Mesenchymal stem cell (in vitro differentiated cells and primary cell): ENCODE measurements around the gene CTNNA1.

Source experiments
- DNase-seq: peaks from one replicate; pipeline ENCODE4 v3.0.0-alpha.2; 2013
- H2AFZ ChIP-seq: one replicate; pipeline ENCODE4 v1.6.1; 2013; ENCODE audit warnings: low read depth, mild to moderate bottlenecking, control low read depth, inconsistent platforms, low read length, moderate library complexity
- H2AK5ac ChIP-seq: 2 replicates; pipeline ENCODE4 v1.6.1; 2013; ENCODE audit warnings: low read length, moderate library complexity, mild to moderate bottlenecking, inconsistent platforms; ENCODE audit not compliant: severe bottlenecking
- H2BK120ac ChIP-seq: one replicate; pipeline ENCODE4 v1.6.1; 2013; ENCODE audit warnings: low read depth, mild to moderate bottlenecking, inconsistent platforms, low read length, moderate library complexity
- H2BK12ac ChIP-seq, 2 experiments: one replicate each; pipeline ENCODE4 v1.6.1; 2013; ENCODE audit warnings: inconsistent platforms in 2 of 2, low read length in 2 of 2, mild to moderate bottlenecking in 2 of 2, moderate library complexity in 2 of 2, control low read depth in 1 of 2
- H2BK15ac ChIP-seq: one replicate; pipeline ENCODE4 v1.6.1; 2013; ENCODE audit warnings: mild to moderate bottlenecking, low read depth, inconsistent platforms; ENCODE audit not compliant: poor library complexity, severe bottlenecking
- H2BK5ac ChIP-seq: 2 replicates; pipeline ENCODE4 v1.6.1; 2013; ENCODE audit warnings: low read depth, mild to moderate bottlenecking, low read length, control low read depth, inconsistent platforms; ENCODE audit not compliant: poor library complexity, severe bottlenecking
- H3K14ac ChIP-seq, 2 experiments: one replicate each; pipeline ENCODE4 v1.6.1; 2013; ENCODE audit warnings: inconsistent platforms in 2 of 2, low read length in 2 of 2, control low read depth in 1 of 2, mild to moderate bottlenecking in 1 of 2, moderate library complexity in 1 of 2
- H3K18ac ChIP-seq, 2 experiments: one replicate each; pipeline ENCODE4 v1.6.1; 2013; ENCODE audit warnings: inconsistent platforms in 2 of 2, low read length in 2 of 2, control low read depth in 1 of 2, low read depth in 1 of 2, mild to moderate bottlenecking in 1 of 2
- H3K23ac ChIP-seq, 2 experiments: one replicate each; pipeline ENCODE4 v1.6.1; 2013; ENCODE audit warnings: inconsistent platforms in 2 of 2, low read length in 2 of 2, mild to moderate bottlenecking in 2 of 2, moderate library complexity in 2 of 2, control low read depth in 1 of 2
- H3K27ac ChIP-seq: 2 replicates; pipeline ENCODE4 v1.5.1; 2013; ENCODE audit warnings: mild to moderate bottlenecking, moderate library complexity, low read length, control low read depth, inconsistent platforms; ENCODE audit not compliant: poor library complexity, severe bottlenecking
- H3K27me3 ChIP-seq, 2 experiments: 2 replicates each; pipeline versions ENCODE4 v1.6.1 to v1.7.0; 2013; ENCODE audit warnings: low read length in 2 of 2, mild to moderate bottlenecking in 2 of 2, moderate library complexity in 2 of 2, control low read depth in 1 of 2, inconsistent platforms in 1 of 2; ENCODE audit not compliant: control insufficient read depth in 1 of 2, insufficient read depth in 1 of 2
- H3K36me3 ChIP-seq, 2 experiments: 2 replicates each; pipeline versions ENCODE4 v1.6.1 to v1.7.0; 2013; ENCODE audit warnings: low read length in 2 of 2, control low read depth in 1 of 2, inconsistent platforms in 1 of 2, low read depth in 1 of 2, mild to moderate bottlenecking in 1 of 2; ENCODE audit not compliant: insufficient read depth in 2 of 2, control insufficient read depth in 1 of 2
- H3K4ac ChIP-seq, 2 experiments: one replicate each; pipeline ENCODE4 v1.6.1; 2013; ENCODE audit warnings: inconsistent platforms in 2 of 2, low read length in 2 of 2, mild to moderate bottlenecking in 2 of 2, moderate library complexity in 2 of 2, control low read depth in 1 of 2, low read depth in 1 of 2
- H3K4me1 ChIP-seq: 2 replicates; pipeline ENCODE4 v1.6.1; 2013; ENCODE audit warnings: low read depth, low read length, control low read depth; ENCODE audit not compliant: control insufficient read depth, insufficient read depth
- H3K4me2 ChIP-seq: 2 replicates; pipeline ENCODE4 v1.6.1; 2013; ENCODE audit warnings: low read length, mild to moderate bottlenecking, inconsistent platforms; ENCODE audit not compliant: poor library complexity, severe bottlenecking
- H3K4me3 ChIP-seq, 2 experiments: 2 replicates each; pipeline versions ENCODE4 v1.5.1 to v1.7.0; 2013; ENCODE audit warnings: low read length in 2 of 2, mild to moderate bottlenecking in 2 of 2, control low read depth in 1 of 2, low read depth in 1 of 2; ENCODE audit not compliant: insufficient read depth in 1 of 2
- H3K79me1 ChIP-seq: replicated peaks from 2 replicates; pipeline ENCODE4 v1.6.1; 2013; ENCODE audit warnings: mild to moderate bottlenecking, control low read depth, low read length, inconsistent platforms; ENCODE audit not compliant: poor library complexity, severe bottlenecking
- H3K9ac ChIP-seq: 2 replicates; pipeline ENCODE4 v1.7.0; 2013; ENCODE audit warnings: mild to moderate bottlenecking, low read length, moderate library complexity
- H3K9me3 ChIP-seq: 2 replicates; pipeline ENCODE4 v1.7.0; 2013; ENCODE audit warnings: mild to moderate bottlenecking, low read length; ENCODE audit not compliant: control insufficient read depth
- H4K8ac ChIP-seq: one replicate; pipeline ENCODE4 v1.6.1; 2013; ENCODE audit warnings: inconsistent platforms, mild to moderate bottlenecking, low read length, moderate library complexity
- H4K91ac ChIP-seq: one replicate; pipeline ENCODE4 v1.6.1; 2013; ENCODE audit warnings: mild to moderate bottlenecking, low read length, inconsistent platforms
- WGBS: methylation state at CpG from one replicate; pipeline ENCODE4 v1.1.7; 2013; ENCODE audit warnings: mixed read lengths; 5-methylcytosine and 5-hydroxymethylcytosine counted together

CTNNA1 gene

DNA sequence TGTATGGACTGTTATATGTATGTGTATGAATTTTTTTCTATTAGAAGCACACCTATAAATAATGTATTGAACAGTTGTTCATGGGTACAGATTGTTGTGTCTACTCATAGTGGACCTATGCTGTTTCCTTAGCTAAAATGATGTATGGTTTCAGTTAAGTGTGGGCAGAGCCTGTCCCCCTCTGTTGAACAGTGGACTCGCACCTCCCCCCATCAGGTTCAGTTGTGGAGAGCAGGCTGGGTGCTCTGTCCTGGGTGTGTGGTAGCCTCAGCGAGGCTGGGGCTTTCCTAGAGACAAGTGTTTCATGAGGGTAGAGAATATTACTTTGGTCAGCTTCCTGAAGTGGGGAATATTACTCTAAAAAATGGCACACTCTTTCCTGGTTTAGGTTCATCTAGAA is 169.3 kb downstream of the CTNNA1 start:
- no peak overlapping the region for H4K8ac ChIP-seq

DNA sequence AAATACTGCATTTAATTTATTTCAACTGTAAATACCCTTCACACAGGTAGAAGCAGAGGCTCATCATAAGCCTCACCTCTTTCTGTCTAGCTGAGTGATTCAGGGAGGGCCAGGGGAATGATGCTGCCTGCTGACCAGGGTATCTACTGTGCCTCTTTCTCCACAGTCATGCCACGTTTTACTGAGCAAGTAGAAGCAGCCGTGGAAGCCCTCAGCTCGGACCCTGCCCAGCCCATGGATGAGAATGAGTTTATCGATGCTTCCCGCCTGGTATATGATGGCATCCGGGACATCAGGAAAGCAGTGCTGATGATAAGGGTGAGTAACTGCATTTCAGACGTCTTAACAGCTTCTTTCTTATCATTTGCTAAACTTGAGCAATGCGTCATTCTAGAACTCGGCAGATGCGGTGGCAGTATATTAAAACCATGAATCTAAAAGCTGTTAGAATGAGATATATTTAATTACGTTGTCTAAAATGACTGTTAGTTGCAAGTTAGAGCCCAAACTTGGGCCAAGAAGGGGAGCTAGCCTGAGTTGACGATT is 171.9 kb downstream of the CTNNA1 start:
- no peak overlapping the region for H2BK5ac ChIP-seq
- H3K14ac ChIP-seq: no peak overlapping the region
- H3K4me1 ChIP-seq: peaks cover 7% of the 10 kb centered on the region
- WGBS: 95% methylated on average over 12 of the region's 12 CpGs
- H2BK15ac ChIP-seq: no peak overlapping the region
- H3K9me3 ChIP-seq: no peaks in the 10 kb centered on the region
- H2AFZ ChIP-seq: no peak overlapping the region
- no peak overlapping the region for H3K23ac ChIP-seq
- H3K4me3 ChIP-seq: no peak overlapping the region
- no peaks in the 10 kb centered on the region for H3K27me3 ChIP-seq
- no peak overlapping the region for H4K91ac ChIP-seq
- no peak overlapping the region for H2BK12ac ChIP-seq
- H3K4ac ChIP-seq: no peak overlapping the region
- H3K4me2 ChIP-seq: no peak overlapping the region
- DNase-seq: no peak
- H3K18ac ChIP-seq: no peak overlapping the region
- H3K27ac ChIP-seq: no peak overlapping the region
- H2AK5ac ChIP-seq: no peak overlapping the region
- H4K8ac ChIP-seq: no peak overlapping the region
- H2BK120ac ChIP-seq: no peak overlapping the region
- no peak overlapping the region for H3K9ac ChIP-seq
- H3K36me3 ChIP-seq: peaks cover 48 to 67% of the 10 kb centered on the region in 2 experiments
- H3K79me1 ChIP-seq: peaks cover 45% of the 10 kb centered on the region

More for the DNA sequence above, 169.3 kb downstream of the CTNNA1 start:
- Histone ChIP-seq H3K4me1 (peaks cover 6% of the 10 kb centered on the region), H2AFZ (no peak overlapping the region), H2BK120ac (no peak overlapping the region), H4K91ac (no peak overlapping the region), H2BK15ac (no peak overlapping the region), H2BK5ac (no peak overlapping the region), H3K18ac (no peak overlapping the region), H3K23ac (no peak overlapping the region), H3K9ac (no peak overlapping the region), H2BK12ac (no peak overlapping the region), H3K4ac (no peak overlapping the region), H3K14ac (no peak overlapping the region), H3K4me3 (no peak overlapping the region), H3K9me3 (no peaks in the 10 kb centered on the region), H3K4me2 (no peak overlapping the region), H3K27ac (no peak overlapping the region), H3K27me3 (no peaks in the 10 kb centered on the region), H3K79me1 (peaks cover 47% of the 10 kb centered on the region), H3K36me3 (peaks cover 37 to 68% of the 10 kb centered on the region in 2 experiments), H2AK5ac (no peak overlapping the region)
- WGBS: 98% methylated on average over 2 of the region's 2 CpGs
- DNase-seq: no peak

DNA sequence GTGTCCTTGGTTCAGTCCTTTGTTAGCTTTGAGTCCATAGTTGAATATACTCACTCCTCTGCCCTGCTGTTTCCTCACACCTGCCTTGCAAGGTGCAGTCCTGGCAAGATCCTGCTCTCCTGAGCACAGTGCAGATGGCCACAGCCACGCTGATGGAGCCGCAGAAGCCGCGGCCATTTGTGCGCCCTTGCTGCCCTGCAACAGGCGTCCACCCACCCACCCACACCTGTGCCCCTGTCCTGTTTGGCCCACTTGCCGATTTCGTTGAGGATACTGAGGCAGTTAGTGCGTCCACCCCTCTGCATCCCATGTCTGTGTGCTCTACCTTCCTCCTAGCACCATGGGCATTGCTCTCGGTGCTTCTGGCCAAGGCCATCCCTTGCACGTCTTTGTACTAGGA is 173.0 kb downstream of the CTNNA1 start:
- no peak overlapping the region for H3K4me3 ChIP-seq
- H2BK120ac ChIP-seq: no peak overlapping the region
- DNase-seq: no peak
- 97% methylated on average over 11 of the region's 11 CpGs for WGBS
- H3K14ac ChIP-seq: no peak overlapping the region
- no peak overlapping the region for H2AFZ ChIP-seq
- H3K18ac ChIP-seq: no peak overlapping the region
- no peak overlapping the region for H2BK15ac ChIP-seq
- no peak overlapping the region for H2BK12ac ChIP-seq
- H4K8ac ChIP-seq: no peak overlapping the region
- H3K23ac ChIP-seq: no peak overlapping the region
- no peak overlapping the region for H3K27ac ChIP-seq
- H2AK5ac ChIP-seq: no peak overlapping the region
- no peak overlapping the region for H4K91ac ChIP-seq
- H2BK5ac ChIP-seq: no peak overlapping the region
- H3K4me1 ChIP-seq: peaks cover 7% of the 10 kb centered on the region
- no peaks in the 10 kb centered on the region for H3K27me3 ChIP-seq
- H3K79me1 ChIP-seq: peaks cover 45% of the 10 kb centered on the region
- no peak overlapping the region for H3K9ac ChIP-seq
- H3K36me3 ChIP-seq: peaks cover 56 to 70% of the 10 kb centered on the region in 2 experiments
- H3K4ac ChIP-seq: no peak overlapping the region
- H3K9me3 ChIP-seq: no peaks in the 10 kb centered on the region
- H3K4me2 ChIP-seq: no peak overlapping the region

DNA sequence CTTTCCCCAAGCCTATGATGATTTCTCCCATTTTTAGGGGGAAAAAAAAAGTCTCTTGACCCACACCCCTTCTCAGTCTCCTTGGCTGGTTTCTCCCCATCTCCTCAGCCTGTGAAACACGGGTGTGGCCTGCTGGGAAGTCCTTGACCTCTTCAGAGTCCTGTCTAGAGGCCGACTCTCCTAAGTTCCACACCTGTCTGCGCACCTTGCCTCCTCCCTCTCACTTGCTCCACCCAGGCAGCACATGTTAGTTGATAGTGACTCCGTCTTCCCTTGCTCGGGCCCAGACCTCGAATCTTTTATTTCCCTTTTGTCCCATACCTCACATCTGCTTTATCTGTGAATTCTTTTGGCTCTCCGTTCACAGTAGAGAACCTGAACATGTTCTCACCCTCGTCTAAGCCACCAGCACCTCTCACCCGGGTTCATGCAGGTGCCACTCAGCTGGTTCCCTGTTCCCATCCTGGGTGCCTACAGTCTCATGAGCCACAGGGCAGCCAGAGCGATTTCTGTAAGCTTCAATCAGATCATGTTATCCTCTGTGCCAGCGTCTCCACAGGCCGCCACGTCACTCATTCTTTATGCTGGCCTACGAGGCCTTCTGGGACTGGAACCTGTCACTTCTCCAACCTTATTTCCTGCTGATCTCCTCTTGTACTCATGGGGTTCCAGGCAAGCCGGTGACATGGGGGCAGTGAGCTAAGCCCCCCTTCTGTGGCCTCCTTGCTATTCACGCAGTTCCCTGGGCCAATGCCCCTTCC is 173.6 kb downstream of the CTNNA1 start:
- no peak overlapping the region for H2BK12ac ChIP-seq
- H3K27ac ChIP-seq: no peak overlapping the region
- no peak overlapping the region for H3K4me3 ChIP-seq
- H3K4ac ChIP-seq: no peak overlapping the region
- H2AK5ac ChIP-seq: no peak overlapping the region
- no peak overlapping the region for H3K18ac ChIP-seq
- no peak overlapping the region for H2AFZ ChIP-seq
- peaks cover 62 to 74% of the 10 kb centered on the region in 2 experiments for H3K36me3 ChIP-seq
- H3K79me1 ChIP-seq: peaks cover 48% of the 10 kb centered on the region
- no peaks in the 10 kb centered on the region for H3K27me3 ChIP-seq
- no peak overlapping the region for H2BK5ac ChIP-seq
- H4K91ac ChIP-seq: no peak overlapping the region
- no peak overlapping the region for H4K8ac ChIP-seq
- peaks cover 7% of the 10 kb centered on the region for H3K4me1 ChIP-seq
- no peak overlapping the region for H3K9ac ChIP-seq
- no peak for DNase-seq
- H3K23ac ChIP-seq: no peak overlapping the region
- H3K14ac ChIP-seq: no peak overlapping the region
- 98% methylated on average over 16 of the region's 16 CpGs for WGBS
- no peak overlapping the region for H2BK120ac ChIP-seq
- no peak overlapping the region for H2BK15ac ChIP-seq
- no peak overlapping the region for H3K4me2 ChIP-seq
- no peaks in the 10 kb centered on the region for H3K9me3 ChIP-seq
